Measurements from ENCODE around the gene ZNF398. TPM values are rescaled to one million over a fixed set of nuclear protein-coding genes. Genes with fewer than 3 reads are reported as not detected.

ZNF398 gene
- total RNA-seq, 1 experiment from 2014 or later: 62.1 TPM

DNA sequence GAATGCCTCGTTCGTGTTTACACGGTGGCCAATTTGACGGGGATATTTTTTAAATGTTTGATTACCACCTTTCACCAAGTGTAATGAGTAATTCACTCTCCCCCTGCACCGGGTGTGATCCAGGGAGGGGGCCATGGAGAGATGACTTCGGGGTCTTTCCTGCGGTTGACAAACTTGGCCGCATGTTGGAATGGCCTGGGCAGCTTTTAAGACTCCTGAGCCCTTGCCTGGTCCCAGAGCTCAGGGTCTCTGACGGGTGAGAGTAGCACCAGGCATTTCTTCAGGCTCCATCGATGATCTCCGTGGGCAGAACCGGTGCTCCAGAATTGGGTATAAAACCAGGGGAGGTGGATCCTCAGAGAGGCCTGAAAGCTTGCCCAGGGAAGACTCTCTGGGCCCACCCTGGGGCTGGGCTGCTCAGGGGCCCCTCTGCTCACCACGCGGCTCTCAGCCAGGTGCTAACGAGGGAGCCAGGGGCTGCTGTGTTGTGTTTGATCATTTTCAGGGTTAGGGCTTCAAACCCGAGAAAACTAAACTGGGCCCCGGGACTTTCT, 49.0 kb downstream of the ZNF398 start:
- Histone ChIP-seq H4K91ac (ENCODE audit: insufficient read length, low read depth, low read length) (no peak overlapping the region), H2AK5ac (ENCODE audit: insufficient read length, low read length) (no peak overlapping the region), H3K4ac (ENCODE audit: low read depth, low read length) (no peak overlapping the region), H3K27me3 (ENCODE audit: insufficient read depth, low read length) (no peaks in the 10 kb centered on the region), H3K9ac (ENCODE audit: extremely low read depth, insufficient read length, low read length) (peak overlapping the region; percentile 77), H4K20me1 (ENCODE audit: control insufficient read depth, insufficient read depth, insufficient read length) (no peaks in the 10 kb centered on the region), H3K56ac (ENCODE audit: insufficient read length, low read depth, low read length) (no peak overlapping the region), H4K5ac (ENCODE audit: insufficient read length, low read depth, low read length) (no peak overlapping the region), H2AFZ (ENCODE audit: low read length) (no peak overlapping the region), H3T11ph (ENCODE audit: low read length) (no peak overlapping the region), H3K23me2 (ENCODE audit: insufficient read length, low read depth, low read length, poor library complexity, severe bottlenecking) (peaks cover 7% of the 10 kb centered on the region), H3K14ac (ENCODE audit: insufficient read depth, low read length) (no peak overlapping the region), H3K9me3 (ENCODE audit: control insufficient read depth, low read depth, low read length) (no peaks in the 10 kb centered on the region), H3K23ac (ENCODE audit: insufficient read length, low read depth, low read length) (no peak overlapping the region), H2BK12ac (ENCODE audit: insufficient read length, low read depth, low read length) (no peak overlapping the region), H3K4me2 (ENCODE audit: insufficient read depth, insufficient read length, low read length) (peak overlapping the region; percentile 53), H2BK20ac (ENCODE audit: low read depth, low read length, poor library complexity, severe bottlenecking) (no peak overlapping the region), H3K27ac (ENCODE audit: insufficient read length, low read depth, low read length) (no peak overlapping the region), H2BK120ac (ENCODE audit: low read depth, low read length, poor library complexity, severe bottlenecking) (no peak overlapping the region), H3K79me2 (ENCODE audit: insufficient read depth, low read length) (peaks cover 3% of the 10 kb centered on the region; the same call in 1 of the 2 replicates), H2BK15ac (ENCODE audit: low read depth, low read length) (no peak overlapping the region), H3K4me1 (ENCODE audit: insufficient read depth, low read length) (no peaks in the 10 kb centered on the region), H3K79me1 (ENCODE audit: insufficient read depth, low read depth, low read length, poor library complexity, severe bottlenecking) (peaks cover 3% of the 10 kb centered on the region), H4K8ac (replicated peaks; ENCODE audit: insufficient read length, low read depth, low read length) (no peak overlapping the region), H2BK5ac (ENCODE audit: insufficient read length, low read length) (no peak overlapping the region), H3K18ac (ENCODE audit: insufficient read length, low read depth, low read length) (no peak overlapping the region)
- no peak for DNase-seq
- Mint-ChIP-seq H3K36me3 (ENCODE audit: insufficient read depth in 1 of 3, low read depth in 3 of 3) (peaks cover 29 to 43% (median 42%) of the 10 kb centered on the region in 3 experiments), H3K9me3 (no peaks in the 10 kb centered on the region; a peak in 1 of 5 replicates), H3K4me3 (peak overlapping the region; percentile 89 to 95), H3K27me3 (ENCODE audit: low read depth) (no peaks in the 10 kb centered on the region), H3K4me1 (peaks cover 12 to 21% of the 10 kb centered on the region in 2 experiments), H3K27ac (peak overlapping the region in 2 of 3 experiments; percentile 83 to 93; a peak in 5 of 7 replicates)
- no CpG with 5 or more reads among the region's 17 CpGs for WGBS (ENCODE audit: extremely low coverage, insufficient read length, low lambda C conversion rate)
- TF ChIP-seq, protein P1, sequence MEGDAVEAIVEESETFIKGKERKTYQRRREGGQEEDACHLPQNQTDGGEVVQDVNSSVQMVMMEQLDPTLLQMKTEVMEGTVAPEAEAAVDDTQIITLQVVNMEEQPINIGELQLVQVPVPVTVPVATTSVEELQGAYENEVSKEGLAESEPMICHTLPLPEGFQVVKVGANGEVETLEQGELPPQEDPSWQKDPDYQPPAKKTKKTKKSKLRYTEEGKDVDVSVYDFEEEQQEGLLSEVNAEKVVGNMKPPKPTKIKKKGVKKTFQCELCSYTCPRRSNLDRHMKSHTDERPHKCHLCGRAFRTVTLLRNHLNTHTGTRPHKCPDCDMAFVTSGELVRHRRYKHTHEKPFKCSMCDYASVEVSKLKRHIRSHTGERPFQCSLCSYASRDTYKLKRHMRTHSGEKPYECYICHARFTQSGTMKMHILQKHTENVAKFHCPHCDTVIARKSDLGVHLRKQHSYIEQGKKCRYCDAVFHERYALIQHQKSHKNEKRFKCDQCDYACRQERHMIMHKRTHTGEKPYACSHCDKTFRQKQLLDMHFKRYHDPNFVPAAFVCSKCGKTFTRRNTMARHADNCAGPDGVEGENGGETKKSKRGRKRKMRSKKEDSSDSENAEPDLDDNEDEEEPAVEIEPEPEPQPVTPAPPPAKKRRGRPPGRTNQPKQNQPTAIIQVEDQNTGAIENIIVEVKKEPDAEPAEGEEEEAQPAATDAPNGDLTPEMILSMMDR (conservative IDR thresholded peaks at IDR 0.05): no peak

All from H9 (cell line).